GM21529 (cell line): Measurements from ENCODE around the gene SLC25A17.
"Not testable (repeated sequence)": the region's sequence is repeated elsewhere in the genome, so short reads cannot be mapped to it uniquely, and the experiment has no call there.

Experiments
- ATAC-seq: cut with Tn5 transposase; IDR thresholded peaks from one replicate; pipeline ENCODE4 v1.9.1; 2021; ENCODE audit not compliant: unreplicated experiment

Gene SLC25A17

GRCh38 chr22:40758851-40759250, 60.3 kb downstream of the SLC25A17 start:
- ATAC-seq: not testable (repeated sequence)

DNA sequence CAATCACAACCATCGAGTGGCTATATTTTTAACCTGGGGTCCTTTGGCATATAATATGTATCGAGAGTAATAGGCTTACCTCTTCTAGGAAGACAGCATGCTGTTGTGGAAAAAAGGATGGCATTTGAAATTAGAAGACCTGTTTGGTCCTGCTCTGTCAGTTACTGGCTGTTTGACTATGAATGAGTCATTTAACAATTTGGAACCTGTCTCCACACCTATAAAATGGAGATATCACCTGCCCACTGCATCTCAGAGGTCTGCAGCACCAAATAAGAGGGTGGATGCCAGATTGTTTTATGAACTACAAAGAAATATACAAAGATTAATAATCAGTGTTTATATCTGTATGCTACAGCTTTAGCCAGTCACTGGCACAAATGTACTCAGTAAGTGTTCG, 60.8 kb downstream of the SLC25A17 start:
- ATAC-seq: no peak

DNA sequence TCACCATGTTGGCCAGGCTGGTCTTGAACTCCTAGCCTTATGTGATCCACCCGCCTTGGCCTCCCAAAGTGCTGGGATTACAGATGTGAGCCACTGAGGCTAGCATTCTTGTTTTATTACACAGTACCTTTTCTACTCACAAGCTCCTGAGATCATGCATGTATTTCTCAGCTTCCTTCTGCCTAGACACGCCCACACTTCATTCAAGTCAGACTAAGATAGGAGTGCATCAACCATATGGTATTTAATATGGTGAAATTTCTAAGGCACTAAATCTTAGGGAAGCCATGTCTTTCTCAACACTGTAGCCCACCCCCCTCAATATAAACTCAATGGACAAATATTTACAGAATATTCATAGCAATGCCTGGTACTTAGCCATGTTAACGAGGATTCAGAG, 62.1 kb downstream of the SLC25A17 start:
- no peak for ATAC-seq

GRCh38 chr22:40753114-40753513, 66.0 kb downstream of the SLC25A17 start:
- no peak for ATAC-seq

GRCh38 chr22:40751250-40751649, 67.9 kb downstream of the SLC25A17 start:
- ATAC-seq: no peak

GRCh38 chr22:40749829-40750228, 69.3 kb downstream of the SLC25A17 start:
- ATAC-seq: no peak

- ATAC-seq: no peak
Measured at GRCh38 chr22:40748388-40749355, 70.5 kb downstream of the SLC25A17 start.

DNA sequence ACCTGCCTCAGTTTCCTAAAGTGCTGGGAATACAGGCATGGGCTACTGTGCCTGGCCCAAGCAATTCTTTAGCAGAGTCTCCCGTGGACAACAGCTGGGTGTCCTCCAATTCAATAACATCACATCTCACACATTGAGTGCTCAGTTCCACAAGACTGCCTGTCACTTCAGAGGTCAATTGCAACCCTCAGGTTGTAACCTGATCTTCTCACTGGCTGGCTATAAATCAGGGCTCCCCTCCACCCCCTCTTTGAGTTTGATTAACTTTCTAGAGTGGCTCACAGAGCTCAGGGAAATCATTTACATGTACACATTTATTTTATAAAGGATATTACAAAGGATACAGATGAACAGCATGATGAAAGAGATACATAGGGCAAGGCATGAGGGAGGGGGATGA, 71.8 kb downstream of the SLC25A17 start:
- no peak for ATAC-seq

GRCh38 chr22:40746428-40747220, 72.5 kb downstream of the SLC25A17 start:
- ATAC-seq: no peak

GRCh38 chr22:40743768-40744167, 75.4 kb downstream of the SLC25A17 start:
- no peak for ATAC-seq

GRCh38 chr22:40741116-40741515, 78.0 kb downstream of the SLC25A17 start:
- ATAC-seq: no peak

- ATAC-seq: no peak
Measured at GRCh38 chr22:40739721-40740120, 79.4 kb downstream of the SLC25A17 start.

GRCh38 chr22:40733919-40734318, 85.2 kb downstream of the SLC25A17 start:
- ATAC-seq: no peak

- no peak for ATAC-seq
Measured at GRCh38 chr22:40732999-40733292, 86.2 kb downstream of the SLC25A17 start.

DNA sequence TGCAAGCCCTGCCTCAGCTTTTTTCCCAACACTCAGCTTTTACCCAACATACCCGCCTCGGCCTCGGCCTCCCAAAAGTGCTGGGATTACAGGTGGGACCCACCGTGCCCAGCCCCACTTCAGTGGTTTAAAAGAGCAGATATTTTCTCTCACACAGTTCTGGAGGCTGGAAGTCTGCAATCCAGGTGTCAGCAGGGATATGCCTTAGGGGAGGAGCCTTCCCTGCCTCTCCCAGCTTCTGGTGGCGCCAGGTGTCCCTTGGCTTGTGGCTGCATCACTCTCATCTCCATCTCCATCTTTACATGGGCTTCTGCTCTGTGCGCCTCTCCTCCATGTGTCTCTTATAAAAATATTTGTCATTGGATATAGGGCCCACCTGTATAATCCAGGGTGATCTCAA, 89.9 kb downstream of the SLC25A17 start:
- no peak for ATAC-seq

DNA sequence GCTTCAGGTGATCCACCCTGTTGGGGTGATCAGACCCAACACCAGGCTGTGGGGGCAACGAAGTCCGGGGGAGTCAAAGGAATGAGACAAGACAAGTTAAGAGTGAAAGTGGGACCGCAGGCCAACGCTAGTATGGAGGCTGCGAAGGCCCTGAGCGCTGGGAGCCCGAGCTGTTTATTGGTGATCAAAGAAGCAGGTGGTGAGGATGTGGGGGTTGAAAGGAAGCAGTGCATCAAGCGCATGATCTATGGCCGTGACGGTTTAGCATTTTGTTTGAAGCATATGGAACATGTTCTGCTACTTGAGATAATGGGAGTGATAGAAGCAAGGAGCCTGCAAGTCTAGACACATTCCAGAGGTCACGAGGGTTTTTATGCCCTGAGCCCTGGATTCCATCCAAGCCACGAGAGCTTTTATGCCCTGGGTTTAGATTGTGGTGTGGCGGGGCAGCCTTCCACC, 90.4 kb downstream of the SLC25A17 start:
- ATAC-seq: no peak

- no peak for ATAC-seq
Measured at GRCh38 chr22:40727964-40728615, 91.1 kb downstream of the SLC25A17 start.

- ATAC-seq: no peak
Measured at GRCh38 chr22:40727070-40727963, 91.8 kb downstream of the SLC25A17 start.

GRCh38 chr22:40726514-40726913, 92.6 kb downstream of the SLC25A17 start:
- ATAC-seq: no peak

DNA sequence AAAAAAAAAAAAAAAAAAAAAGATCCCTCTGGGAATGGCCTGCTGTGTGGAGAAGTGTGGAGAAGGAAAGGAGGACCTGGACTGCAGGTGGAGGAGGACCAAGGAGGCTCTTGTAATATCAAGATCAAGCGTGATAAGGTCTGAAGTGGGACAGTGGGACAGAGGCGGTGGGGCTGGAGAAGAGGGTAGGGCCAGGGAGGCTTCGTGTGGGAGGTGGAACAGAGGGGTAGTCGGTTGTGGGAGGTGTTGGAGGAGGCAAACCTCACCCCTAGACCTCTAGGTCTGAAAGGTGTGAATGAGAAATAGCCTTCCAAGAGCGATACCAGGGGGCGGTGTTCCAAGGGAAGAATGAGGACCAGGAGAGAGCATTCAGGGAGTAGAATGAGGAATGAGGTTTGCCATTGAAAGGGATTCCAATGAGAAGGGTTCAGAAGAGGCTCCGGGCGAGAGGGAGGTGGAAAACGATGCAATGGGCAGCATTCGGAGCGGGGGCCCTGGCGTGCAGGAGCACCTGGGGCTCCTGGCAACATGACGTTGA, 95.7 kb downstream of the SLC25A17 start:
- no peak for ATAC-seq
